ENCODE data around the gene PUS10. TPM values are rescaled to one million over a fixed set of nuclear protein-coding genes. Genes with fewer than 3 reads are reported as not detected.

Gene PUS10
- total RNA-seq, 2 experiments from 2014 or later: 2.0 to 2.6 TPM

DNA sequence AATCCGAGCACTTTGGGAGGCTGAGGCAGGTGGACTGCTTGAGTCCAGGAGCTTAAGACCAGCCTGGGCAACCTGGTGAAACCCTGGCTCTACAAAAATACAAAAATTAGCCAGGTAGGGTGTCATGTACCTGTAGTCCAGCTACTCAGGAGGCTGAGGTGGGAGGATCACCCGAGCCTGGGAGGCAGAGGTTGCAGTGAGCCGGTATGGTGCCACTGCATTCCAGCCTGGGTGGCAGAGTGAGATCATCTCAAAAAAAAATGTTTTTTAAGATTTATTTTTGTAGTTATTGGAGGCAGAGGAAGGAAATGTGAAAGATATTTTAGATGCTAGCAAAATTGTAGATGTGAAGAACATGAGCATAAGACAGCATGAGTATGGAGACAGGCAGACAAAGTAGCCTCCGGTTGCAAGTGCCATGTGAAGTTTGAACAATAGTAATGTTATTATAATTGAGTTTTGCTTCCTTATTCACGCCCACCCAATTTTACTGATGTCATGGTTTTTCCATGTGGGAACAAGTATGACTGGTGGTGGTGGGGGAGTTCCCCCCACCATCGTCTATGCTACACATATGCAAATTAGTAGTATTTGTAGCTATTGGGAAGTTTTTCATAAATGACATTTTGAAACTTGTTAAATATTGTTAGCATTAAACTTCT lies 118.7 kb downstream of the PUS10 start:
- H3K36me3 Mint-ChIP-seq (ENCODE audit: low read depth): peaks cover 86% of the 10 kb centered on the region
- TF ChIP-seq, protein P1, sequence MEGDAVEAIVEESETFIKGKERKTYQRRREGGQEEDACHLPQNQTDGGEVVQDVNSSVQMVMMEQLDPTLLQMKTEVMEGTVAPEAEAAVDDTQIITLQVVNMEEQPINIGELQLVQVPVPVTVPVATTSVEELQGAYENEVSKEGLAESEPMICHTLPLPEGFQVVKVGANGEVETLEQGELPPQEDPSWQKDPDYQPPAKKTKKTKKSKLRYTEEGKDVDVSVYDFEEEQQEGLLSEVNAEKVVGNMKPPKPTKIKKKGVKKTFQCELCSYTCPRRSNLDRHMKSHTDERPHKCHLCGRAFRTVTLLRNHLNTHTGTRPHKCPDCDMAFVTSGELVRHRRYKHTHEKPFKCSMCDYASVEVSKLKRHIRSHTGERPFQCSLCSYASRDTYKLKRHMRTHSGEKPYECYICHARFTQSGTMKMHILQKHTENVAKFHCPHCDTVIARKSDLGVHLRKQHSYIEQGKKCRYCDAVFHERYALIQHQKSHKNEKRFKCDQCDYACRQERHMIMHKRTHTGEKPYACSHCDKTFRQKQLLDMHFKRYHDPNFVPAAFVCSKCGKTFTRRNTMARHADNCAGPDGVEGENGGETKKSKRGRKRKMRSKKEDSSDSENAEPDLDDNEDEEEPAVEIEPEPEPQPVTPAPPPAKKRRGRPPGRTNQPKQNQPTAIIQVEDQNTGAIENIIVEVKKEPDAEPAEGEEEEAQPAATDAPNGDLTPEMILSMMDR (IDR thresholded peaks at IDR 0.05): no peak
- ChIA-PET POLR2A (no interaction called here), CTCF (interaction anchor here (2.0 kb wide), 1 partner anchor 94 kb away, joined by 5 read pairs; no protein-coding TSS in a partner anchor)
- peaks cover 3% of the 10 kb centered on the region for H3K4me1 ChIP-seq (ENCODE audit: insufficient read depth, low read length)
- H3K9me3 ChIP-seq (ENCODE audit: control insufficient read depth in 1 of 2, insufficient read depth in 1 of 2, low read length in 2 of 2): no peaks in the 10 kb centered on the region
- no peak overlapping the region for H3K4me3 Mint-ChIP-seq
- no peaks in the 10 kb centered on the region for H3K9me3 Mint-ChIP-seq
- H3K36me3 ChIP-seq (ENCODE audit: insufficient read depth, low read length): peaks cover 75% of the 10 kb centered on the region
- peak overlapping the region; percentile 64 for H3K27ac Mint-ChIP-seq
- H3K27me3 Mint-ChIP-seq: no peaks in the 10 kb centered on the region
- no peak overlapping the region for H3K4me3 ChIP-seq (ENCODE audit: low read length)
- H3K27me3 ChIP-seq (ENCODE audit: control insufficient read depth in 1 of 2, insufficient read depth in 2 of 2, low read length in 2 of 2): no peaks in the 10 kb centered on the region
- peak in 2 of 14 experiments; percentile 34 to 43 for DNase-seq
- intact Hi-C loops (cut with DNase I, micrococcal nuclease): no loop called here
- H3K4me1 Mint-ChIP-seq (ENCODE audit: low read depth): peaks cover 26% of the 10 kb centered on the region
- H3K27ac ChIP-seq (ENCODE audit: low read depth in 1 of 2, low read length in 2 of 2): no peak overlapping the region
- ATAC-seq (ENCODE audit: poor library complexity): no peak

DNA sequence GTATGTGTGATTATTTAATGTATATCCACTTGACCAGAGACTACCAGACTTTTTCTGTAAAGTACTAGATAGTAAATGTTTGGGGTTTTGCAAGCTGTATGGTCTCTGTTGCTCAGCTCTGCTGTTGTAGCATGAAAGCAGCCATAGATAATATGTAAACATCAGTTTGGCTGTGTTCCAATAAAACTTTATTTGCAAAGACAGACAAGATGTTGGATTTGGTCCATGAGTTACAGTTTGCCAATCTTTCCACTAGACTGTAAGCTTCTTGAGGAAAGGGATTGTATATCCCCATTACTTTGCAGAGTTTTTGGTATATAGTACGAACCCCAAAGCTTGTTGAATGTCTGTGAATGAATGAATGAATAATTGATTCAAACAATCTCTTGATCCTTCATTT lies 119.5 kb downstream of the PUS10 start:
- POLR2A ChIA-PET: interaction anchor here (0.7 kb wide), 1 partner anchor 16 kb away, joined by 3 read pairs; no protein-coding TSS in a partner anchor
- Histone ChIP-seq H3K4me3 (ENCODE audit: low read length) (no peak overlapping the region), H3K36me3 (ENCODE audit: insufficient read depth, low read length) (peaks cover 76% of the 10 kb centered on the region), H3K9me3 (ENCODE audit: control insufficient read depth in 1 of 2, insufficient read depth in 1 of 2, low read length in 2 of 2) (no peaks in the 10 kb centered on the region), H3K4me1 (ENCODE audit: insufficient read depth, low read length) (peaks cover 3% of the 10 kb centered on the region), H3K27ac (ENCODE audit: low read depth in 1 of 2, low read length in 2 of 2) (no peak overlapping the region), H3K27me3 (ENCODE audit: control insufficient read depth in 1 of 2, insufficient read depth in 2 of 2, low read length in 2 of 2) (no peaks in the 10 kb centered on the region)
- H3K27me3 Mint-ChIP-seq: no peaks in the 10 kb centered on the region
- intact Hi-C loops (cut with DNase I, micrococcal nuclease): no loop called here
- TF ChIP-seq, protein P1 (IDR thresholded peaks at IDR 0.05): no peak
- DNase-seq (no peak), ATAC-seq (ENCODE audit: poor library complexity) (no peak)
- no peak overlapping the region for H3K27ac Mint-ChIP-seq
- H3K9me3 Mint-ChIP-seq: no peaks in the 10 kb centered on the region
- no peak overlapping the region for H3K4me3 Mint-ChIP-seq
- peaks cover 30% of the 10 kb centered on the region for H3K4me1 Mint-ChIP-seq (ENCODE audit: low read depth)
- CTCF ChIA-PET: interaction anchor here (2.0 kb wide), 1 partner anchor 93 kb away, joined by 5 read pairs; no protein-coding TSS in a partner anchor
- peaks cover 92% of the 10 kb centered on the region for H3K36me3 Mint-ChIP-seq (ENCODE audit: low read depth)

Other genes starting within 250 kb of the PUS10 start
- 10 to 100 TPM; 91.9 to 99.9 TPM for gene REL, start 136.7 kb downstream of the PUS10 start, total RNA-seq
- gene PEX13, start 535 bp downstream of the PUS10 start, total RNA-seq: 10 to 100 TPM in 1 of 2 experiments, 1 to 10 TPM in 1; 8.6 to 12.2 TPM
- gene SANBR, start 47.6 kb upstream of the PUS10 start, total RNA-seq: 1 to 10 TPM; 1.1 to 1.3 TPM
- 1 to 10 TPM; 1.7 to 2.0 TPM for gene C2orf74, start 143.9 kb upstream of the PUS10 start, total RNA-seq